Measurements from ENCODE around the gene TCP11L1. TPM values are rescaled to one million over a fixed set of nuclear protein-coding genes. Genes with fewer than 3 reads are reported as not detected.
"Not testable (repeated sequence)": the region's sequence is repeated elsewhere in the genome, so short reads cannot be mapped to it uniquely, and the experiment has no call there.

TCP11L1 gene
- total and polyA plus RNA-seq, 2 donors = 9.2 to 22.7 TPM

- Histone ChIP-seq H3K4me3 (ENCODE audit: low read depth, low read length) (no peak overlapping the region), H3K36me3 (ENCODE audit: insufficient read depth) (no peaks in the 10 kb centered on the region), H3K27ac (ENCODE audit: low read depth) (no peak overlapping the region), H3K4me1 (ENCODE audit: insufficient read depth) (no peaks in the 10 kb centered on the region)
- no peak for DNase-seq (ENCODE audit: extremely low spot score)
Observed at GRCh38 chr11:33116535-33116934, 77.2 kb downstream of the TCP11L1 start.

DNA sequence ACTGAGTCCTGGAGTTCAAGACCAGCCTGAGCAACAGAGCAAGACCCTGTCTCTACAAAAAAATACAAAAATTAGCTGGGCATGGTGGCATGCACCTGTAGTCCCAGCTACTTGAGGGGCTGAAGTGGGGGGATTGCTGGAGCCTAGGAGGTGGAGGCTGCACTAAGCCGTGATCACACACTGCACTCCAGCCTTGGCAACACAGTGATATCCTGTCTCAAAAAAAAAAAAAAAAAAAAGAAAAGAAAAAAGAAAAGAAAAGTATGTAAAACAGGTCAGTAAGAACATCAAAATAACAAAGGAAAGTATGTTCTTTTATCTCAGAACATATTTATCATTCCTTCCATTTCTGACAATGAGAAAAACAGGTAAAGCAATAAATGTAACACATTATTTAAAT, 83.3 kb downstream of the TCP11L1 start:
- WGBS = 95% methylated on average over 1 of the region's 1 CpG
- not testable (repeated sequence) for H3K27ac ChIP-seq (ENCODE audit: low read depth); H3K36me3 ChIP-seq (ENCODE audit: insufficient read depth); H3K4me3 ChIP-seq (ENCODE audit: low read depth, low read length); DNase-seq (ENCODE audit: extremely low spot score); H3K4me1 ChIP-seq (ENCODE audit: insufficient read depth)

Small RNAs within 50 kb of the gene (small RNA-seq; reads per million reads assigned to genes)
- not detected for gene RF00019

Other genes with a start within 250 kb of the TCP11L1 start
- 0.05 TPM for gene CCDC73, start 244.9 kb upstream of the TCP11L1 start, total RNA-seq
- not detected for gene CCDC73, start 244.9 kb upstream of the TCP11L1 start, polyA plus RNA-seq
- 5.1 TPM for gene PRRG4, start 209.6 kb upstream of the TCP11L1 start, total RNA-seq
- gene PRRG4, start 209.6 kb upstream of the TCP11L1 start, polyA plus RNA-seq = 2.1 TPM
- gene QSER1, start 146.8 kb upstream of the TCP11L1 start, total RNA-seq = 78.0 TPM
- gene QSER1, start 146.8 kb upstream of the TCP11L1 start, polyA plus RNA-seq = 6.1 TPM
- 10.5 TPM for gene DEPDC7, start 23.7 kb upstream of the TCP11L1 start, total RNA-seq
- 1.3 TPM for gene DEPDC7, start 23.7 kb upstream of the TCP11L1 start, polyA plus RNA-seq
- 44.0 TPM for gene CSTF3, start 121.9 kb downstream of the TCP11L1 start, total RNA-seq
- gene CSTF3, start 121.9 kb downstream of the TCP11L1 start, polyA plus RNA-seq = 15.6 TPM
- 242 TPM for gene HIPK3, start 217.8 kb downstream of the TCP11L1 start, total RNA-seq
- gene HIPK3, start 217.8 kb downstream of the TCP11L1 start, polyA plus RNA-seq = 44.0 TPM